Ectodermal cell (in vitro differentiated cells): ENCODE data around the gene RHNO1.

Experiments
- H3K27ac ChIP-seq: 2 replicates; pipeline ENCODE4 v1.7.0; 2013; ENCODE audit warnings: mild to moderate bottlenecking, low read depth, low read length; ENCODE audit not compliant: insufficient read depth, poor library complexity, severe bottlenecking
- H3K27me3 ChIP-seq: 2 replicates; pipeline ENCODE4 v1.7.0; 2013; ENCODE audit warnings: mild to moderate bottlenecking, low read length; ENCODE audit not compliant: insufficient read depth, control insufficient read depth, poor library complexity, severe bottlenecking
- H3K36me3 ChIP-seq: one replicate; pipeline ENCODE4 v1.7.0; 2013; ENCODE audit warnings: low read length; ENCODE audit not compliant: control insufficient read depth, insufficient read depth
- H3K4me1 ChIP-seq: one replicate; pipeline ENCODE4 v1.7.0; 2013; ENCODE audit warnings: low read length; ENCODE audit not compliant: control insufficient read depth, insufficient read depth
- H3K4me3 ChIP-seq: 2 replicates; pipeline ENCODE4 v1.7.0; 2013; ENCODE audit warnings: low read depth, low read length, control low read depth; ENCODE audit not compliant: insufficient read depth
- H3K9me3 ChIP-seq: 2 replicates; pipeline ENCODE4 v1.7.0; 2013; ENCODE audit warnings: mild to moderate bottlenecking, low read length, moderate library complexity; ENCODE audit not compliant: control insufficient read depth
- WGBS, 2 experiments: methylation state at CpG; one replicate each; pipeline ENCODE4 v1.1.7; 2013; ENCODE audit warnings: missing lambda C conversion rate in 2 of 2; 5-methylcytosine and 5-hydroxymethylcytosine counted together

RHNO1 gene

GRCh38 chr12:2930865-2931264, 53.8 kb downstream of the RHNO1 start:
- Histone ChIP-seq H3K4me3 (no peak overlapping the region), H3K36me3 (peaks cover 19% of the 10 kb centered on the region), H3K27ac (no peak overlapping the region), H3K27me3 (no peaks in the 10 kb centered on the region), H3K9me3 (no peaks in the 10 kb centered on the region), H3K4me1 (no peaks in the 10 kb centered on the region)
- WGBS, 2 experiments = 95 to 98% methylated on average over 7 to 8 of the region's 8 CpGs

- peaks cover 19% of the 10 kb centered on the region for H3K36me3 ChIP-seq
- H3K9me3 ChIP-seq = no peaks in the 10 kb centered on the region
- H3K27ac ChIP-seq = no peak overlapping the region
- H3K4me3 ChIP-seq = no peak overlapping the region
- 94 to 96% methylated on average over 6 of the region's 6 CpGs for WGBS, 2 experiments
- H3K4me1 ChIP-seq = no peaks in the 10 kb centered on the region
- no peaks in the 10 kb centered on the region for H3K27me3 ChIP-seq
These were observed 56.6 kb downstream of the RHNO1 start for GRCh38 chr12:2933586-2933985.

- Histone ChIP-seq H3K4me1 (no peaks in the 10 kb centered on the region), H3K36me3 (peaks cover 27% of the 10 kb centered on the region), H3K9me3 (no peaks in the 10 kb centered on the region), H3K27ac (no peak overlapping the region), H3K27me3 (no peaks in the 10 kb centered on the region), H3K4me3 (no peak overlapping the region)
- WGBS, 2 experiments = 91 to 94% methylated on average over 6 of the region's 6 CpGs
These were observed 57.3 kb downstream of the RHNO1 start for GRCh38 chr12:2934371-2934770.

- Histone ChIP-seq H3K36me3 (peaks cover 28% of the 10 kb centered on the region), H3K4me1 (no peaks in the 10 kb centered on the region), H3K27ac (no peak overlapping the region), H3K27me3 (no peaks in the 10 kb centered on the region), H3K9me3 (no peaks in the 10 kb centered on the region), H3K4me3 (no peak overlapping the region)
- WGBS, 2 experiments = 93 to 95% methylated on average over 11 of the region's 11 CpGs
These were observed 59.3 kb downstream of the RHNO1 start for GRCh38 chr12:2936301-2936700.

- H3K27me3 ChIP-seq = no peaks in the 10 kb centered on the region
- H3K27ac ChIP-seq = no peak overlapping the region
- H3K9me3 ChIP-seq = no peaks in the 10 kb centered on the region
- no peak overlapping the region for H3K4me3 ChIP-seq
- 89 to 90% methylated on average over 2 to 3 of the region's 3 CpGs for WGBS, 2 experiments
- H3K36me3 ChIP-seq = peaks cover 24% of the 10 kb centered on the region
- no peaks in the 10 kb centered on the region for H3K4me1 ChIP-seq
These were observed 60.5 kb downstream of the RHNO1 start for GRCh38 chr12:2937500-2937899.
